Neutrophil (primary cell): Measurements from ENCODE around the gene BNIPL.

Experiments used
- H3K27ac ChIP-seq: fragments of 200-600 bp; sonication (generic); 2 replicates; pipeline ENCODE4 v1.5.1; 2016; ENCODE audit warnings: mild to moderate bottlenecking, moderate library complexity
- H3K27me3 ChIP-seq: fragments of 200-600 bp; sonication (generic); 2 replicates; pipeline ENCODE4 v1.6.0; 2016; ENCODE audit warnings: mild to moderate bottlenecking
- H3K36me3 ChIP-seq: fragments of 200-600 bp; sonication (generic); 2 replicates; pipeline ENCODE4 v1.5.1; 2017
- H3K4me1 ChIP-seq, 2 experiments: fragments of 200-600 bp in 1 of 2; sonication (generic) in 1 of 2; 1 replicate in 1 of 2; 2 replicates in 1 of 2; pipeline versions ENCODE4 v1.5.1 to v1.6.1; 2013 to 2016; ENCODE audit warnings: low read depth in 1 of 2, low read length in 1 of 2, mild to moderate bottlenecking in 1 of 2, moderate library complexity in 1 of 2; ENCODE audit not compliant: control insufficient read depth in 1 of 2, insufficient read depth in 1 of 2
- H3K4me3 ChIP-seq, 2 experiments: fragments of 200-600 bp in 1 of 2; sonication (generic) in 1 of 2; 1 replicate in 1 of 2; 2 replicates in 1 of 2; pipeline ENCODE4 v1.5.1; 2013 to 2016; ENCODE audit warnings: low read depth in 1 of 2, low read length in 1 of 2, mild to moderate bottlenecking in 1 of 2, moderate library complexity in 1 of 2
- H3K9me3 ChIP-seq: fragments of 200-600 bp; sonication (generic); 2 replicates; pipeline ENCODE4 v1.5.1; 2016
- TF ChIP-seq, protein P1 (sequence below): fragments of 200-600 bp; sonication (generic); IDR thresholded peaks from 2 replicates; pipeline ENCODE4 v1.5.1; 2016; ENCODE audit warnings: antibody characterized with exemption

Gene BNIPL

DNA sequence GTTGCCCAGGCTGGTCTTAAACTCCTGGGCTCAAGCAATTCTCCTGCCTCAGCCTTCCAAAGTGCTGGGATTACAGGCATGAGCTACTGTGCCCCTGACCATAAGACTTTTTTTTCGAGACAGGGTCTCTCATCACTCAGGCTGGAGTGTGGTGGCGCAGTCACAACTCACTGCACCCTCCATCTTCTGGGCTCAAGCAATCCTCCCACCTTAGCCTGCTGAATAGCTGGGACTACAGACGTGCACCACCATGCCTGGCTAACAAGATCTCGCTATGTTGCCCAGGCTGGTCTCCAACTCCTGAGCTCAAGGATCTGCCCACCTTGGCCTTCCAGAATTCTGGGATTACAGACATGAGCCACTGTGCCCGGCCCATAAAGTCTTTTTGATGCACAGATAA lies 13.1 kb downstream of the BNIPL start:
- Histone ChIP-seq H3K27ac (peak overlapping the region; percentile 50), H3K9me3 (peaks cover 6% of the 10 kb centered on the region), H3K4me1 (peaks cover 19 to 22% of the 10 kb centered on the region in 2 experiments), H3K27me3 (peaks cover 32% of the 10 kb centered on the region), H3K36me3 (peaks cover 53% of the 10 kb centered on the region), H3K4me3 (no peak overlapping the region)
- TF ChIP-seq, protein P1, sequence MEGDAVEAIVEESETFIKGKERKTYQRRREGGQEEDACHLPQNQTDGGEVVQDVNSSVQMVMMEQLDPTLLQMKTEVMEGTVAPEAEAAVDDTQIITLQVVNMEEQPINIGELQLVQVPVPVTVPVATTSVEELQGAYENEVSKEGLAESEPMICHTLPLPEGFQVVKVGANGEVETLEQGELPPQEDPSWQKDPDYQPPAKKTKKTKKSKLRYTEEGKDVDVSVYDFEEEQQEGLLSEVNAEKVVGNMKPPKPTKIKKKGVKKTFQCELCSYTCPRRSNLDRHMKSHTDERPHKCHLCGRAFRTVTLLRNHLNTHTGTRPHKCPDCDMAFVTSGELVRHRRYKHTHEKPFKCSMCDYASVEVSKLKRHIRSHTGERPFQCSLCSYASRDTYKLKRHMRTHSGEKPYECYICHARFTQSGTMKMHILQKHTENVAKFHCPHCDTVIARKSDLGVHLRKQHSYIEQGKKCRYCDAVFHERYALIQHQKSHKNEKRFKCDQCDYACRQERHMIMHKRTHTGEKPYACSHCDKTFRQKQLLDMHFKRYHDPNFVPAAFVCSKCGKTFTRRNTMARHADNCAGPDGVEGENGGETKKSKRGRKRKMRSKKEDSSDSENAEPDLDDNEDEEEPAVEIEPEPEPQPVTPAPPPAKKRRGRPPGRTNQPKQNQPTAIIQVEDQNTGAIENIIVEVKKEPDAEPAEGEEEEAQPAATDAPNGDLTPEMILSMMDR = no peak

DNA sequence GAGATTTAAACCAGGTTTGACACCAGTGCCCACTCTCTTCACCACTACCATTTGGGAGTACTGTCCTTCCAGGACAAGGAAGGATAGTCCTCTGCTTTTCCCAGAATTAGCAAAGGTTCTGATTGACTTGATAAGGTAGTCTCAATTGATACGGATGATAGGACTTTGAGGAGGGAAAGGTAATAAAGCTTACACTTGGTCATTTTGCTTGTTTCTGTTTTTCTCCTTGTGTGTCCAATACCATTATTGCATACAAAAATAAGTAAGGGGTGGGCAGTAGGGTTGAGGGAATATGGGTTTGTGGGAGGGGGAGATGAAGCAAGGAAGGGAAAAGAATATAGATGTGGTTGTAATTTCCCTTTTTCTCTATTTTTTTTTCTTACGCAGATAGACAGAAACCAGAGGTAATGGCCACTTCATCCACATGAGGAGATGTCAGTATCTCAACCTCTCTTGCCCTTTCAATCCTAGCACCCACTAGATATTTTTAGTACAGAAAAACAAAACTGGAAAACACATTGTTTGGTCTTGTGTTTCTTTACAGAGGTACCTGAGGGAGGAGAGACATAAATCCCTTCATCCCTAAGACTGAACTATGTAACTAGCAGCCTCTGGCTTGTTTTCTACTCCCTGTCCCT lies 13.8 kb downstream of the BNIPL start:
- Histone ChIP-seq H3K27ac (peak overlapping the region; percentile 50), H3K9me3 (peaks cover 6% of the 10 kb centered on the region), H3K27me3 (peaks cover 32% of the 10 kb centered on the region), H3K4me3 (no peak overlapping the region), H3K4me1 (peaks cover 26 to 27% of the 10 kb centered on the region in 2 experiments), H3K36me3 (peaks cover 60% of the 10 kb centered on the region)
- TF ChIP-seq, protein P1 = no peak

DNA sequence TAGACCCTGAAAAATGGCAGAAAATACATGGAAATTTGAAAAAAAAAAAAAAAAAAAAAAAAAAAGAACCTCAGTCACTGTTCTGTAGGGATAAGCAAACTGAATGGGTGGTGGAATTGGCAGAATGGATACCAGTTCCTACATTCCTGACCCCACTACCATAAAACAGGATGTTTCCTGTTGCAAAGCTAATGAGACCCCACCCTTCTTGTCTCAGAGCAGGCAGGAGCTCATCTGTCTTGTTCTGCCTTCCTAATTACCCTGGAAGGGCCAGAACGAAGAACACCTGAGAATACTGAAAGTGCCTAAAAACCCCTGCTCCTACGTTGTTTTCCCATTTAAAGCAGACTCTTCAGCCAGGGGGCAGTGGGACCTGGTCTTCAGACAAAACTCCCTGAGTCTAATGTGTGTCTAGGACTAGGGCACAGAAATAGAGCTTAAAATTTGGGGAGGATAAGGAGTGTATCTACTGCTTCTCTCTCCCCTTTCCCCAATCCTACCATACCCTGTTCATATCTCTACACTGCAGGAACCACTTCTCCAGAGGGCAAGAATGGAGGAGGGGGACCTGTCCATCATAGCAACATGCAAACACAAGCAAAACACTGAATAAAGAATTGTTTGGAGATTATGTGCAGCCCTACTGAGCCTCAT lies 15.1 kb downstream of the BNIPL start:
- TF ChIP-seq, protein P1 = no peak
- Histone ChIP-seq H3K4me1 (peaks cover 39 to 40% of the 10 kb centered on the region in 2 experiments), H3K4me3 (no peak overlapping the region), H3K27me3 (peaks cover 23% of the 10 kb centered on the region), H3K27ac (peak overlapping the region; percentile 98), H3K9me3 (peaks cover 6% of the 10 kb centered on the region), H3K36me3 (peaks cover 69% of the 10 kb centered on the region)

DNA sequence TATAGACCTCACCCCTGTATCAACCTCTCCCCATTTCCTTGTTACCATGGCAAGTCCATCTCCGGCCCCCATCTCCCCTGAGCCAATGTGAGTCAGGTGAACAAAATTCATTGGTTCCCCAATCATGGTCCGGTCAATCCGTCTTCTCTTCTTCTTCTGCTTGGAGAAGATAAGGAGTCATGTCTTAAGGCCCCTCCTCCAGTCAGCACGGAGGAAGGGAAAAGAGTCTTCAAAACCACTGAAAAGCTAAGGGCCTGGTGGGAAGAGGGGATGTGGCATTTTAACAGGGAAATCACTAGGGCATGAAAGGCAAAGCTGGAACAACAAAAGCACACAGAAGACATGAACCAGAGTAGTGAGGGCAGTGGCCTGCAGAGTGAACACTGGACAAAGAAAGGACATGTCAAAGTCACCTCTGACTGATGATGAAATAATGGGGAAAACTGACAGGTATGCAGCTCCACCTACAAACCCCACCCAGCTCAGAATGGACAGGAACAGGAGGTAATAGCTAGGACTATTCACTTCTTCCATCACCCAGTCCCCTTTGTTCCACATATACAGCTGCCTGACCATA lies 18.7 kb downstream of the BNIPL start:
- peaks cover 6% of the 10 kb centered on the region for H3K9me3 ChIP-seq
- H3K36me3 ChIP-seq = peaks cover 70% of the 10 kb centered on the region
- H3K4me1 ChIP-seq = peaks cover 37 to 44% of the 10 kb centered on the region in 2 experiments
- TF ChIP-seq, protein P1 = no peak
- peak overlapping the region; percentile 98 for H3K27ac ChIP-seq
- H3K27me3 ChIP-seq = no peaks in the 10 kb centered on the region
- H3K4me3 ChIP-seq = peak overlapping the region; percentile 95 to 99

DNA sequence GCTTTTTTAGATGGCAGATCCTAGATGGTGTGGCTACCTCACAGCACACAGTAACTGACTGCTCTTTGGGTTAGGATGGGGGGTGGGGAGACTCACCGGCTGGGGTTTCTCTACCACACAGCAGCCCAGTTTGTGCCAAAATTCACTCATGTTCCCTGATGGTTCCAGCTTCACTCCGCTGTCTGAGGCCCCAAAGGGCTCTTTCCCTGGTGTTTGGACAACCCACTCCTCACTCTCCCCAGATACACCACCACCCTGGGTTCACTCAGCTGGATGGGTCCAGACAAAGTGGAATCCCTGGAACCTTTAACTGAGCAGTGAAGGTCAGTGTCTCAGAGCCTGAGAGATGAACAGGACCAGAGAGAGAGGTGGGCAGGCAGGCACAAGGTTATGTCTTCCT lies 19.2 kb downstream of the BNIPL start:
- Histone ChIP-seq H3K4me1 (peaks cover 42 to 50% of the 10 kb centered on the region in 2 experiments), H3K9me3 (peaks cover 6% of the 10 kb centered on the region), H3K4me3 (peak overlapping the region; percentile 95 to 99), H3K36me3 (peaks cover 65% of the 10 kb centered on the region), H3K27ac (peak overlapping the region; percentile 98), H3K27me3 (no peaks in the 10 kb centered on the region)
- TF ChIP-seq, protein P1 = no peak
